ENCODE measurements around the gene EVC.

Gene EVC

GRCh38 chr4:5749568-5749967, 38.6 kb downstream of the EVC start:
- H3K4me1 ChIP-seq (ENCODE audit: insufficient read depth, low read length), result peaks cover 18% of the 10 kb centered on the region
- no peak overlapping the region for H3K4me3 ChIP-seq (ENCODE audit: low read length)
- no peaks in the 10 kb centered on the region for H3K9me3 ChIP-seq (ENCODE audit: insufficient read depth, low read depth, low read length)
- no peaks in the 10 kb centered on the region for H3K27me3 ChIP-seq (ENCODE audit: insufficient read depth, low read length)
- H3K27ac ChIP-seq (ENCODE audit: low read depth, low read length), result no peak overlapping the region
- 92% methylated on average over 9 of the region's 9 CpGs for WGBS
- peaks cover 20% of the 10 kb centered on the region for H3K36me3 ChIP-seq (ENCODE audit: insufficient read depth, low read length)
- H3K9ac ChIP-seq (ENCODE audit: low read depth, low read length), result no peak overlapping the region

GRCh38 chr4:5750052-5750945, 39.3 kb downstream of the EVC start:
- Histone ChIP-seq H3K4me1 (ENCODE audit: insufficient read depth, low read length) (peaks cover 18% of the 10 kb centered on the region), H3K27me3 (ENCODE audit: insufficient read depth, low read length) (no peaks in the 10 kb centered on the region), H3K4me3 (ENCODE audit: low read length) (no peak overlapping the region), H3K9me3 (ENCODE audit: insufficient read depth, low read depth, low read length) (no peaks in the 10 kb centered on the region), H3K9ac (ENCODE audit: low read depth, low read length) (no peak overlapping the region), H3K27ac (ENCODE audit: low read depth, low read length) (no peak overlapping the region), H3K36me3 (ENCODE audit: insufficient read depth, low read length) (peaks cover 20% of the 10 kb centered on the region)
- WGBS, result 96% methylated on average over 10 of the region's 10 CpGs

GRCh38 chr4:5750946-5751665, 40.1 kb downstream of the EVC start:
- 86% methylated on average over 17 of the region's 17 CpGs for WGBS
- Histone ChIP-seq H3K27me3 (ENCODE audit: insufficient read depth, low read length) (no peaks in the 10 kb centered on the region), H3K27ac (ENCODE audit: low read depth, low read length) (no peak overlapping the region), H3K4me3 (ENCODE audit: low read length) (no peak overlapping the region), H3K4me1 (ENCODE audit: insufficient read depth, low read length) (peaks cover 18% of the 10 kb centered on the region), H3K36me3 (ENCODE audit: insufficient read depth, low read length) (peaks cover 20% of the 10 kb centered on the region), H3K9ac (ENCODE audit: low read depth, low read length) (no peak overlapping the region), H3K9me3 (ENCODE audit: insufficient read depth, low read depth, low read length) (no peaks in the 10 kb centered on the region)

- H3K4me3 ChIP-seq (ENCODE audit: low read length), result no peak overlapping the region
- peaks cover 18% of the 10 kb centered on the region for H3K4me1 ChIP-seq (ENCODE audit: insufficient read depth, low read length)
- peaks cover 26% of the 10 kb centered on the region for H3K36me3 ChIP-seq (ENCODE audit: insufficient read depth, low read length)
- H3K9ac ChIP-seq (ENCODE audit: low read depth, low read length), result no peak overlapping the region
- H3K9me3 ChIP-seq (ENCODE audit: insufficient read depth, low read depth, low read length), result no peaks in the 10 kb centered on the region
- no peak overlapping the region; the same call in 1 of the 2 replicates for H3K27ac ChIP-seq (ENCODE audit: low read depth, low read length)
- H3K27me3 ChIP-seq (ENCODE audit: insufficient read depth, low read length), result no peaks in the 10 kb centered on the region
- WGBS, result 46% methylated on average over 14 of the region's 14 CpGs
Measured at GRCh38 chr4:5751666-5752375, 40.8 kb downstream of the EVC start.

GRCh38 chr4:5752376-5753184, 41.6 kb downstream of the EVC start:
- no peaks in the 10 kb centered on the region for H3K27me3 ChIP-seq (ENCODE audit: insufficient read depth, low read length)
- H3K27ac ChIP-seq (ENCODE audit: low read depth, low read length), result peak overlapping the region; percentile 76
- 0 out of 2 replicates have a peak overlapping the region, but pooled peaks have one; percentile 21 for H3K4me3 ChIP-seq (ENCODE audit: low read length)
- H3K9ac ChIP-seq (ENCODE audit: low read depth, low read length), result 0 out of 2 replicates have a peak overlapping the region, but pooled peaks have one; percentile 2
- 45% methylated on average over 26 of the region's 26 CpGs for WGBS
- no peaks in the 10 kb centered on the region for H3K9me3 ChIP-seq (ENCODE audit: insufficient read depth, low read depth, low read length)
- H3K36me3 ChIP-seq (ENCODE audit: insufficient read depth, low read length), result peaks cover 34% of the 10 kb centered on the region
- peaks cover 18% of the 10 kb centered on the region for H3K4me1 ChIP-seq (ENCODE audit: insufficient read depth, low read length)

GRCh38 chr4:5753366-5753765, 42.4 kb downstream of the EVC start:
- Histone ChIP-seq H3K4me3 (ENCODE audit: low read length) (no peak overlapping the region), H3K27me3 (ENCODE audit: insufficient read depth, low read length) (no peaks in the 10 kb centered on the region), H3K9me3 (ENCODE audit: insufficient read depth, low read depth, low read length) (no peaks in the 10 kb centered on the region), H3K4me1 (ENCODE audit: insufficient read depth, low read length) (peaks cover 18% of the 10 kb centered on the region), H3K36me3 (ENCODE audit: insufficient read depth, low read length) (peaks cover 41% of the 10 kb centered on the region), H3K9ac (ENCODE audit: low read depth, low read length) (no peak overlapping the region), H3K27ac (ENCODE audit: low read depth, low read length) (no peak overlapping the region)
- 90% methylated on average over 7 of the region's 7 CpGs for WGBS

- peaks cover 18% of the 10 kb centered on the region for H3K4me1 ChIP-seq (ENCODE audit: insufficient read depth, low read length)
- no peak overlapping the region for H3K9ac ChIP-seq (ENCODE audit: low read depth, low read length)
- no peaks in the 10 kb centered on the region for H3K9me3 ChIP-seq (ENCODE audit: insufficient read depth, low read depth, low read length)
- 89% methylated on average over 19 of the region's 19 CpGs for WGBS
- no peak overlapping the region for H3K27ac ChIP-seq (ENCODE audit: low read depth, low read length)
- no peaks in the 10 kb centered on the region for H3K27me3 ChIP-seq (ENCODE audit: insufficient read depth, low read length)
- no peak overlapping the region for H3K4me3 ChIP-seq (ENCODE audit: low read length)
- H3K36me3 ChIP-seq (ENCODE audit: insufficient read depth, low read length), result peaks cover 43% of the 10 kb centered on the region
Measured at GRCh38 chr4:5753766-5754528, 42.9 kb downstream of the EVC start.

GRCh38 chr4:5754529-5754881, 43.5 kb downstream of the EVC start:
- Histone ChIP-seq H3K27me3 (ENCODE audit: insufficient read depth, low read length) (no peaks in the 10 kb centered on the region), H3K27ac (ENCODE audit: low read depth, low read length) (no peak overlapping the region), H3K9ac (ENCODE audit: low read depth, low read length) (no peak overlapping the region), H3K4me1 (ENCODE audit: insufficient read depth, low read length) (peaks cover 20% of the 10 kb centered on the region), H3K4me3 (ENCODE audit: low read length) (no peak overlapping the region), H3K9me3 (ENCODE audit: insufficient read depth, low read depth, low read length) (no peaks in the 10 kb centered on the region), H3K36me3 (ENCODE audit: insufficient read depth, low read length) (peaks cover 41% of the 10 kb centered on the region)
- WGBS, result 95% methylated on average over 8 of the region's 8 CpGs

GRCh38 chr4:5755161-5755560, 44.2 kb downstream of the EVC start:
- H3K27me3 ChIP-seq (ENCODE audit: insufficient read depth, low read length), result no peaks in the 10 kb centered on the region
- WGBS, result 94% methylated on average over 16 of the region's 16 CpGs

GRCh38 chr4:5755679-5756078, 44.7 kb downstream of the EVC start:
- Histone ChIP-seq H3K9ac (ENCODE audit: low read depth, low read length) (no peak overlapping the region), H3K27ac (ENCODE audit: low read depth, low read length) (no peak overlapping the region), H3K4me1 (ENCODE audit: insufficient read depth, low read length) (peaks cover 25% of the 10 kb centered on the region), H3K27me3 (ENCODE audit: insufficient read depth, low read length) (no peaks in the 10 kb centered on the region), H3K36me3 (ENCODE audit: insufficient read depth, low read length) (peaks cover 35% of the 10 kb centered on the region), H3K9me3 (ENCODE audit: insufficient read depth, low read depth, low read length) (no peaks in the 10 kb centered on the region), H3K4me3 (ENCODE audit: low read length) (no peak overlapping the region)
- WGBS, result 73% methylated on average over 7 of the region's 7 CpGs

More at GRCh38 chr4:5755161-5755560, 44.2 kb downstream of the EVC start:
- Histone ChIP-seq H3K4me1 (ENCODE audit: insufficient read depth, low read length) (peaks cover 25% of the 10 kb centered on the region), H3K4me3 (ENCODE audit: low read length) (no peak overlapping the region), H3K9me3 (ENCODE audit: insufficient read depth, low read depth, low read length) (no peaks in the 10 kb centered on the region), H3K27ac (ENCODE audit: low read depth, low read length) (no peak overlapping the region), H3K36me3 (ENCODE audit: insufficient read depth, low read length) (peaks cover 35% of the 10 kb centered on the region), H3K9ac (ENCODE audit: low read depth, low read length) (no peak overlapping the region)

Measured in HUES64 (cell line).